Measurements from ENCODE around the gene RAE1. TPM values are rescaled to one million over a fixed set of nuclear protein-coding genes. Genes with fewer than 3 reads are reported as not detected.

Gene RAE1
- total and polyA plus RNA-seq, 2 experiments from 2014 or later: 35.4 to 43.3 TPM

GRCh38 chr20:57372581-57373350, 21.7 kb downstream of the RAE1 start:
- Histone ChIP-seq H3K9me2 (ENCODE audit: insufficient read depth) (no peaks in the 10 kb centered on the region), H3K36me3 (ENCODE audit: insufficient read depth) (peaks cover 61% of the 10 kb centered on the region), H4K20me1 (replicated peaks; ENCODE audit: insufficient read depth) (peaks cover 18% of the 10 kb centered on the region), H3K79me2 (replicated peaks; ENCODE audit: insufficient read depth) (no peaks in the 10 kb centered on the region; the same call in 1 of the 2 replicates), H3K4me1 (ENCODE audit: insufficient read depth) (peaks cover 7% of the 10 kb centered on the region), H3F3A (replicated peaks; ENCODE audit: low read depth) (no peaks in the 10 kb centered on the region), H3K4me2 (no peak overlapping the region), H3K4me3 (no peak overlapping the region), H2AFZ (no peak overlapping the region), H3K27ac (ENCODE audit: low read depth) (no peak overlapping the region), H3K27me3 (ENCODE audit: insufficient read depth) (no peaks in the 10 kb centered on the region)
- DNase-seq (ENCODE audit: low spot score): no peak
- H3K36me3 Mint-ChIP-seq (ENCODE audit: low read depth): peaks cover 94% of the 10 kb centered on the region
- H3K4me1 Mint-ChIP-seq: peaks cover 21% of the 10 kb centered on the region
- no peaks in the 10 kb centered on the region for H3K9me3 Mint-ChIP-seq
- no peak for ATAC-seq
- peaks cover 14% of the 10 kb centered on the region for H3K27me3 Mint-ChIP-seq (ENCODE audit: insufficient read depth, low read depth, poor library complexity)
- H3K4me3 Mint-ChIP-seq: no peak overlapping the region
- no peak for TF ChIP-seq ETS1 (IDR thresholded peaks at IDR 0.05)
- TF ChIP-seq ZNF331 (CRISPR knock-in tag; IDR thresholded peaks at IDR 0.05; ENCODE audit: low read depth): no peak
- no peak for TF ChIP-seq REST (IDR thresholded peaks at IDR 0.05; ENCODE audit: unreplicated experiment)
- TF ChIP-seq POLR2AphosphoS5 (IDR thresholded peaks at IDR 0.05; ENCODE audit: low read depth): no peak
- no peak for TF ChIP-seq NANOG (IDR thresholded peaks at IDR 0.05; ENCODE audit: borderline replicate concordance)
- TF ChIP-seq STAT1 (IDR thresholded peaks at IDR 0.05; ENCODE audit: unreplicated experiment): no peak
- no peak for TF ChIP-seq CREB1 (CRISPR knock-in tag; IDR thresholded peaks at IDR 0.05; ENCODE audit: low read depth)
- TF ChIP-seq ZNF114 (CRISPR knock-in tag; IDR thresholded peaks at IDR 0.05): no peak
- TF ChIP-seq ZNF462 (CRISPR knock-in tag; IDR thresholded peaks at IDR 0.05): no peak
- no peak for TF ChIP-seq CTCF (conservative IDR thresholded peaks at IDR 0.05; ENCODE audit: low read depth in 2 of 2)
- TF ChIP-seq EZH2phosphoT487 (IDR thresholded peaks at IDR 0.05; ENCODE audit: unreplicated experiment): no peak
- no peak for TF ChIP-seq EZH2 (IDR thresholded peaks at IDR 0.05; ENCODE audit: low read depth, unreplicated experiment)
- no peak for TF ChIP-seq JUNB (IDR thresholded peaks at IDR 0.05; ENCODE audit: unreplicated experiment)
- no peak overlapping the region for H3K27ac Mint-ChIP-seq
